Measurements from ENCODE around the gene LCORL.
"Not testable (repeated sequence)": the region's sequence is repeated elsewhere in the genome, so short reads cannot be mapped to it uniquely, and the experiment has no call there.

LCORL gene

GRCh38 chr4:17866810-17867209, 154.7 kb downstream of the LCORL start:
- no peak overlapping the region for H3K4me2 ChIP-seq (ENCODE audit: low read length)
- no peaks in the 10 kb centered on the region; the same call in 1 of the 2 replicates for H3K36me3 ChIP-seq (ENCODE audit: control insufficient read depth, low read length)
- H3K9me3 ChIP-seq (ENCODE audit: control insufficient read depth, insufficient read depth, low read length): peaks cover 5% of the 10 kb centered on the region; the same call in 1 of the 2 replicates
- no peaks in the 10 kb centered on the region for H3K9me2 ChIP-seq (replicated peaks; ENCODE audit: control insufficient read depth, low read length)
- 0 out of 2 replicates have a peak, but pooled peaks cover 3% of the 10 kb centered on the region for H3K4me1 ChIP-seq (ENCODE audit: control insufficient read depth, low read length)
- H3K79me2 ChIP-seq (ENCODE audit: control insufficient read depth, low read length): no peaks in the 10 kb centered on the region
- no peaks in the 10 kb centered on the region for H3K27me3 ChIP-seq (ENCODE audit: control insufficient read depth, low read length)
- H3K4me3 ChIP-seq (ENCODE audit: low read length): no peak overlapping the region
- TF ChIP-seq, protein P1, sequence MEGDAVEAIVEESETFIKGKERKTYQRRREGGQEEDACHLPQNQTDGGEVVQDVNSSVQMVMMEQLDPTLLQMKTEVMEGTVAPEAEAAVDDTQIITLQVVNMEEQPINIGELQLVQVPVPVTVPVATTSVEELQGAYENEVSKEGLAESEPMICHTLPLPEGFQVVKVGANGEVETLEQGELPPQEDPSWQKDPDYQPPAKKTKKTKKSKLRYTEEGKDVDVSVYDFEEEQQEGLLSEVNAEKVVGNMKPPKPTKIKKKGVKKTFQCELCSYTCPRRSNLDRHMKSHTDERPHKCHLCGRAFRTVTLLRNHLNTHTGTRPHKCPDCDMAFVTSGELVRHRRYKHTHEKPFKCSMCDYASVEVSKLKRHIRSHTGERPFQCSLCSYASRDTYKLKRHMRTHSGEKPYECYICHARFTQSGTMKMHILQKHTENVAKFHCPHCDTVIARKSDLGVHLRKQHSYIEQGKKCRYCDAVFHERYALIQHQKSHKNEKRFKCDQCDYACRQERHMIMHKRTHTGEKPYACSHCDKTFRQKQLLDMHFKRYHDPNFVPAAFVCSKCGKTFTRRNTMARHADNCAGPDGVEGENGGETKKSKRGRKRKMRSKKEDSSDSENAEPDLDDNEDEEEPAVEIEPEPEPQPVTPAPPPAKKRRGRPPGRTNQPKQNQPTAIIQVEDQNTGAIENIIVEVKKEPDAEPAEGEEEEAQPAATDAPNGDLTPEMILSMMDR (IDR thresholded peaks at IDR 0.05; ENCODE audit: low read depth, low read length, poor library complexity, severe bottlenecking): no peak
- no peak for TF ChIP-seq EZH2phosphoT487 (IDR thresholded peaks at IDR 0.05; ENCODE audit: borderline replicate concordance, low read length)
- no peaks in the 10 kb centered on the region for H4K20me1 ChIP-seq (ENCODE audit: control insufficient read depth, insufficient read depth, low read depth, low read length)
- no peaks in the 10 kb centered on the region for H3F3A ChIP-seq (ENCODE audit: control insufficient read depth, insufficient read depth)
- no peak overlapping the region for H3K27ac ChIP-seq (ENCODE audit: low read depth, low read length)

- H3K4me2 ChIP-seq (ENCODE audit: low read length): no peak overlapping the region
- no peak overlapping the region for H3K27ac ChIP-seq (ENCODE audit: low read depth, low read length)
- peaks cover 6% of the 10 kb centered on the region; the same call in 1 of the 2 replicates for H3K9me3 ChIP-seq (ENCODE audit: control insufficient read depth, insufficient read depth, low read length)
- TF ChIP-seq, protein P1 (IDR thresholded peaks at IDR 0.05; ENCODE audit: low read depth, low read length, poor library complexity, severe bottlenecking): no peak
- no peak for TF ChIP-seq EZH2phosphoT487 (IDR thresholded peaks at IDR 0.05; ENCODE audit: borderline replicate concordance, low read length)
- H3K36me3 ChIP-seq (ENCODE audit: control insufficient read depth, low read length): no peaks in the 10 kb centered on the region; the same call in 1 of the 2 replicates
- H4K20me1 ChIP-seq (ENCODE audit: control insufficient read depth, insufficient read depth, low read depth, low read length): no peaks in the 10 kb centered on the region
- H3K4me3 ChIP-seq (ENCODE audit: low read length): no peak overlapping the region
- 0 out of 2 replicates have a peak, but pooled peaks cover 3% of the 10 kb centered on the region for H3K4me1 ChIP-seq (ENCODE audit: control insufficient read depth, low read length)
- H3K27me3 ChIP-seq (ENCODE audit: control insufficient read depth, low read length): no peaks in the 10 kb centered on the region
- no peaks in the 10 kb centered on the region for H3K79me2 ChIP-seq (ENCODE audit: control insufficient read depth, low read length)
- no peaks in the 10 kb centered on the region for H3F3A ChIP-seq (ENCODE audit: control insufficient read depth, insufficient read depth)
- H3K9me2 ChIP-seq (replicated peaks; ENCODE audit: control insufficient read depth, low read length): no peaks in the 10 kb centered on the region
These were observed 155.6 kb downstream of the LCORL start for GRCh38 chr4:17865866-17866363.

DNA sequence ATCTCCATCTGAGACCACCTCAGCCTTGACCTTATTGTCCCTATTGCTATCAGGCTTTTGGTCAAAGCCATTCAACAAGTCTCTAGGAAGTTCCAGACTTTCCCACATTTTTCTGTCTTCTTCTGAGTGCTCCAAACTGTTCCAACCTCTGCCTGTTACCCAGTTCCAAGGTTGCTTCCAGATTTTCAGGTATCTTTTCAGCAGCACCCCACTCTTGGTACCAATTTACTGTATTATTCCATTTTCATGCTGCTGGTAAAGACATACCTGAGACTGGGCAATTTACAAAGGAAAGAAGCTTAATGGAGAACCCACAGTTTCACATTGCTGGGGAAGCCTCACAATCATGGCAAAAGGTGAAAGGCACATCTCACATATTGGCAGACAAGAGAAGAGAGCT, 159.6 kb downstream of the LCORL start:
- H3F3A ChIP-seq (ENCODE audit: control insufficient read depth, insufficient read depth); H3K27me3 ChIP-seq (ENCODE audit: control insufficient read depth, low read length); H4K20me1 ChIP-seq (ENCODE audit: control insufficient read depth, insufficient read depth, low read depth, low read length); H3K79me2 ChIP-seq (ENCODE audit: control insufficient read depth, low read length); H3K27ac ChIP-seq (ENCODE audit: low read depth, low read length); H3K4me2 ChIP-seq (ENCODE audit: low read length); H3K9me3 ChIP-seq (ENCODE audit: control insufficient read depth, insufficient read depth, low read length); H3K36me3 ChIP-seq (ENCODE audit: control insufficient read depth, low read length); H3K9me2 ChIP-seq (replicated peaks; ENCODE audit: control insufficient read depth, low read length); H3K4me1 ChIP-seq (ENCODE audit: control insufficient read depth, low read length); H3K4me3 ChIP-seq (ENCODE audit: low read length): not testable (repeated sequence)

DNA sequence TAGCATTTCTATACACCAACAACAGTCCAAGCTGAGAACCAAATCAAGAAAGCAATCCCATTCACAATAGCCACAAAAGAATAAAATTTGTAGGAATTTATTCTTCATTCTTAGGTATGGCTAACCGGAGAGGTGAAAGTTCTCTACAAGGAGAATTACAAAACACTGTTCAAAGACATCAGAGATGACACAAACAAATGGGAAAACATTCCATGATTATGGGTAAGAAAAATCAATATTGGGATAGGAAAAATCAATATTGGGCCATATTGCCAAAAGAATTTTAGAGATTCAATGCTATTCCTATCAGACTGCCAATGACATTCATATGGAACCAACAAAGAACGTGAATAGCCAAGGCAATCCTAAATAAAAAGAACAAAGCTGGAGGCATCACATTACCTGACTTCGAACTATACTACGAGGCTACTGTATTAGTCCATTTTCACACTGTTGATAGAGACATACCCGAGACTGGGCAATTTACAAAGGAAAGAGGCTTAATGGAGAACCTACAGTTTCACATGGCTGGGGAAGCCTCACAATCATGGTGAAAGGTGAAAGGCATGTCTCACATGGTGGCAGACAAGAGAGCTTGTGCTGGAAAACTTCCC, 161.7 kb downstream of the LCORL start:
- H3K27ac ChIP-seq (ENCODE audit: low read depth, low read length): no peak overlapping the region
- H3F3A ChIP-seq (ENCODE audit: control insufficient read depth, insufficient read depth): no peaks in the 10 kb centered on the region
- H3K79me2 ChIP-seq (ENCODE audit: control insufficient read depth, low read length): no peaks in the 10 kb centered on the region
- no peaks in the 10 kb centered on the region for H3K4me1 ChIP-seq (ENCODE audit: control insufficient read depth, low read length)
- TF ChIP-seq, protein P1 (IDR thresholded peaks at IDR 0.05; ENCODE audit: low read depth, low read length, poor library complexity, severe bottlenecking): no peak
- TF ChIP-seq EZH2phosphoT487 (IDR thresholded peaks at IDR 0.05; ENCODE audit: borderline replicate concordance, low read length): no peak
- H3K4me2 ChIP-seq (ENCODE audit: low read length): no peak overlapping the region
- peaks cover 6% of the 10 kb centered on the region; the same call in 1 of the 2 replicates for H3K9me3 ChIP-seq (ENCODE audit: control insufficient read depth, insufficient read depth, low read length)
- H3K36me3 ChIP-seq (ENCODE audit: control insufficient read depth, low read length): no peaks in the 10 kb centered on the region; the same call in 1 of the 2 replicates
- no peaks in the 10 kb centered on the region for H4K20me1 ChIP-seq (ENCODE audit: control insufficient read depth, insufficient read depth, low read depth, low read length)
- no peaks in the 10 kb centered on the region for H3K9me2 ChIP-seq (replicated peaks; ENCODE audit: control insufficient read depth, low read length)
- H3K27me3 ChIP-seq (ENCODE audit: control insufficient read depth, low read length): no peaks in the 10 kb centered on the region
- H3K4me3 ChIP-seq (ENCODE audit: low read length): no peak overlapping the region
